Stimulated activated CD4-positive, alpha-beta T cell treated with anti-CD3 and anti-CD28 coated beads, Interleukin-2, amount 100 ng/mL, for 4 hours (primary cell): Measurements from ENCODE around the gene GPR146.
A peak's percentile ranks its signal among the peaks of the same experiment; 100 is the strongest.

Experiments
- DNase-seq: peaks from one replicate; pipeline ENCODE4 v3.0.0-alpha.2; 2020; ENCODE audit warnings: low read depth

The GPR146 gene

GRCh38 chr7:1078519-1078918 is 34.2 kb downstream of the GPR146 start:
- no peak for DNase-seq

- DNase-seq: no peak
Observed at GRCh38 chr7:1078985-1079384, 34.6 kb downstream of the GPR146 start.

- no peak for DNase-seq
Observed at GRCh38 chr7:1079546-1079945, 35.2 kb downstream of the GPR146 start.

- no peak for DNase-seq
Observed at GRCh38 chr7:1080252-1080920, 36.0 kb downstream of the GPR146 start.

- DNase-seq: no peak
Observed at GRCh38 chr7:1080921-1081255, 36.5 kb downstream of the GPR146 start.

GRCh38 chr7:1081336-1081735 is 37.0 kb downstream of the GPR146 start:
- DNase-seq: no peak

- DNase-seq: no peak
Observed at GRCh38 chr7:1081931-1082401, 37.6 kb downstream of the GPR146 start.

GRCh38 chr7:1083729-1084657 is 39.6 kb downstream of the GPR146 start:
- no peak for DNase-seq

GRCh38 chr7:1085266-1085665 is 40.9 kb downstream of the GPR146 start:
- no peak for DNase-seq

- DNase-seq: no peak
Observed at GRCh38 chr7:1085910-1086421, 41.6 kb downstream of the GPR146 start.

GRCh38 chr7:1086588-1087464 is 42.5 kb downstream of the GPR146 start:
- peak; percentile 49 for DNase-seq

- DNase-seq: no peak
Observed at GRCh38 chr7:1087465-1087814, 43.1 kb downstream of the GPR146 start.

GRCh38 chr7:1087952-1088920 is 43.9 kb downstream of the GPR146 start, which contains the start of gene GPER1:
GPER1 (plus strand) TSS chr7:1088113; CDS start chr7:1091729, 3,616 bp downstream.
- DNase-seq: no peak

- no peak for DNase-seq
Observed at GRCh38 chr7:1090236-1090635, 45.9 kb downstream of the GPR146 start.

- DNase-seq: no peak
Observed at GRCh38 chr7:1090686-1091643, 46.6 kb downstream of the GPR146 start.

- DNase-seq: no peak
Observed at GRCh38 chr7:1091644-1092027, 47.3 kb downstream of the GPR146 start.

GRCh38 chr7:1092161-1092632 is 47.9 kb downstream of the GPR146 start:
- no peak for DNase-seq

- no peak for DNase-seq
Observed at GRCh38 chr7:1092806-1093501, 48.6 kb downstream of the GPR146 start.

GRCh38 chr7:1093502-1093843 is 49.1 kb downstream of the GPR146 start:
- DNase-seq: no peak
